Astrocyte (in vitro differentiated cells and primary cell): ENCODE results near the gene ITFG1. TPM values are rescaled to one million over a fixed set of nuclear protein-coding genes. Genes with fewer than 3 reads are reported as not detected.

Source experiments
- DNase-seq: peaks from one replicate; pipeline ENCODE4 v3.0.0-alpha.2; 2010; ENCODE audit warnings: low read depth
- FAIRE-seq: peaks from 2 replicates; lab custom pipeline; 2011; peaks lifted over from hg19 to GRCh38; lab: Jason Lieb, UNC
- H2AFZ ChIP-seq: 2 replicates; pipeline ENCODE4 v1.6.0; 2012; ENCODE audit warnings: low read depth, low read length, inconsistent platforms
- H3K27ac ChIP-seq: 2 replicates; pipeline ENCODE4 v1.5.1; 2011; ENCODE audit warnings: low read depth, low read length, inconsistent platforms
- H3K27me3 ChIP-seq: 2 replicates; pipeline ENCODE4 v1.6.0; 2011; ENCODE audit warnings: low read length, inconsistent platforms; ENCODE audit not compliant: insufficient read depth
- H3K36me3 ChIP-seq: 2 replicates; pipeline ENCODE4 v1.5.1; 2011; ENCODE audit warnings: low read length, inconsistent platforms; ENCODE audit not compliant: insufficient read depth
- H3K4me1 ChIP-seq: 2 replicates; pipeline ENCODE4 v1.5.1; 2011; ENCODE audit warnings: low read length, inconsistent platforms; ENCODE audit not compliant: insufficient read depth
- H3K4me2 ChIP-seq: 2 replicates; pipeline ENCODE4 v1.6.0; 2012; ENCODE audit warnings: low read length, inconsistent platforms
- H3K4me3 ChIP-seq: 2 replicates; pipeline ENCODE4 v1.5.1; 2011; ENCODE audit warnings: low read depth, mild to moderate bottlenecking, low read length, inconsistent platforms; ENCODE audit not compliant: insufficient read depth
- H3K79me2 ChIP-seq: 2 replicates; pipeline ENCODE4 v1.6.0; 2012; ENCODE audit warnings: mild to moderate bottlenecking, low read length, inconsistent platforms; ENCODE audit not compliant: insufficient read depth
- H3K9ac ChIP-seq: 2 replicates; pipeline ENCODE4 v1.6.0; 2012; ENCODE audit warnings: mild to moderate bottlenecking, low read length, inconsistent platforms
- H3K9me3 ChIP-seq: 2 replicates; pipeline ENCODE4 v1.5.1; 2012; ENCODE audit warnings: low read depth, mild to moderate bottlenecking, low read length, inconsistent platforms; ENCODE audit not compliant: insufficient read depth
- H4K20me1 ChIP-seq: 2 replicates; pipeline ENCODE4 v1.6.0; 2012; ENCODE audit warnings: low read length, inconsistent platforms; ENCODE audit not compliant: insufficient read depth
- H3K27ac Mint-ChIP-seq: one replicate; pipeline ENCODE4 v1.8.0; 2021; ENCODE audit warnings: mild to moderate bottlenecking, mixed read lengths; ENCODE audit not compliant: unreplicated experiment
- H3K27me3 Mint-ChIP-seq: one replicate; pipeline ENCODE4 v1.8.0; 2021; ENCODE audit warnings: low read depth, mixed read lengths; ENCODE audit not compliant: unreplicated experiment
- H3K36me3 Mint-ChIP-seq: one replicate; pipeline ENCODE4 v1.8.0; 2021; ENCODE audit warnings: low read depth, mixed read lengths; ENCODE audit not compliant: unreplicated experiment
- H3K4me1 Mint-ChIP-seq: one replicate; pipeline ENCODE4 v1.8.0; 2021; ENCODE audit warnings: low read depth, mixed read lengths; ENCODE audit not compliant: unreplicated experiment
- H3K4me3 Mint-ChIP-seq: one replicate; pipeline ENCODE4 v1.8.0; 2021; ENCODE audit warnings: mild to moderate bottlenecking, moderate library complexity, mixed read lengths; ENCODE audit not compliant: unreplicated experiment
- H3K9me3 Mint-ChIP-seq: one replicate; pipeline ENCODE4 v1.8.0; 2021; ENCODE audit warnings: mild to moderate bottlenecking, mixed read lengths; ENCODE audit not compliant: unreplicated experiment
- EZH2 ChIP-seq: IDR thresholded peaks from 2 replicates; pipeline ENCODE4 v1.6.1; 2012; ENCODE audit warnings: mild to moderate bottlenecking, low read length, inconsistent platforms; ENCODE audit not compliant: insufficient read depth
- total RNA-seq: library from RNA; stranded (reverse); gene quantifications from 2 replicates; pipeline ENCODE4 v1.2.1, GENCODE V29; 2021
- TF ChIP-seq, protein P1 (sequence below): IDR thresholded peaks from 2 replicates; pipeline ENCODE4 v1.5.1; 2011; ENCODE audit warnings: low read depth, mild to moderate bottlenecking, inconsistent platforms, low read length, moderate library complexity; ENCODE audit not compliant: insufficient read depth

ITFG1 gene
- total RNA-seq, 1 donor from 2014 or later: 52.7 TPM

DNA sequence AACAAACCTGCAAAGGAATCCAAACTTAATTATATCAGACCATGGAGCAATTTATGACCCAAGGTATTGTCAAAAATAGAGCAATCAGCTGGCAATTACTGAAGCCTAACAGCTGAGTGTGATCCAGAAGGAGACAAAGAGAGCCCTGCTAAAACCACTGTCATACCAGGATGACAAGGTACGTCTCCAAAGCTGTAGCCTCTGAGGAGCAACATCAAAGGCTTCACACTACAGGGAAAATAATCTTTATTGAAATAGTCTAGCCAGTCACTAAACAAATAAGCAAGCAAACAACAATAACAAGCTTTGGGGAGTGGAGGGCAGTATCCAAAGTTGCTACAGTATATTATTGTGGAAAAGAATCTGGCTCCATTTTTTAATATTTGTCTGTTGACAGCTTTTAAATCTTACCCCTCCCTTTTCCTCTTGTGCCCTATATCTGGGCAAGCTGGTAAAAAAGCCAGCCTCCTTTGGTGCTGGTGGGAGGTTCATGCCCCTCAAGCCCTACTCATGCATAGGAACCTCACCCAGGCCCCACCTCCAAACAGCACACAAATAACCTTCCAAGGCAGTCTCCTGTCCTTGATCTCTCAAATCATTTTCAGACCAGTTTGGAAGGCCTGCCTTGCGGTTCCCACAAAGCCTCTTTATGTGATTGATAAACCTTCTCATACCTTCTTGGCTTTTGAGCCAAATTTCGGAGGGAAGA, 73.7 kb downstream of the ITFG1 start:
- no peaks in the 10 kb centered on the region for H3K79me2 ChIP-seq
- FAIRE-seq (no peak), DNase-seq (no peak)
- H2AFZ ChIP-seq: no peak overlapping the region
- H3K9ac ChIP-seq: no peak overlapping the region
- H3K4me3 ChIP-seq: no peak overlapping the region
- H3K27ac ChIP-seq: no peak overlapping the region
- Mint-ChIP-seq H3K4me3 (no peak overlapping the region), H3K27me3 (no peaks in the 10 kb centered on the region), H3K27ac (no peak overlapping the region), H3K9me3 (no peaks in the 10 kb centered on the region), H3K36me3 (peaks cover 5% of the 10 kb centered on the region), H3K4me1 (peaks cover 11% of the 10 kb centered on the region)
- no peak overlapping the region for H3K4me2 ChIP-seq
- TF ChIP-seq EZH2: no peak
- TF ChIP-seq, protein P1, sequence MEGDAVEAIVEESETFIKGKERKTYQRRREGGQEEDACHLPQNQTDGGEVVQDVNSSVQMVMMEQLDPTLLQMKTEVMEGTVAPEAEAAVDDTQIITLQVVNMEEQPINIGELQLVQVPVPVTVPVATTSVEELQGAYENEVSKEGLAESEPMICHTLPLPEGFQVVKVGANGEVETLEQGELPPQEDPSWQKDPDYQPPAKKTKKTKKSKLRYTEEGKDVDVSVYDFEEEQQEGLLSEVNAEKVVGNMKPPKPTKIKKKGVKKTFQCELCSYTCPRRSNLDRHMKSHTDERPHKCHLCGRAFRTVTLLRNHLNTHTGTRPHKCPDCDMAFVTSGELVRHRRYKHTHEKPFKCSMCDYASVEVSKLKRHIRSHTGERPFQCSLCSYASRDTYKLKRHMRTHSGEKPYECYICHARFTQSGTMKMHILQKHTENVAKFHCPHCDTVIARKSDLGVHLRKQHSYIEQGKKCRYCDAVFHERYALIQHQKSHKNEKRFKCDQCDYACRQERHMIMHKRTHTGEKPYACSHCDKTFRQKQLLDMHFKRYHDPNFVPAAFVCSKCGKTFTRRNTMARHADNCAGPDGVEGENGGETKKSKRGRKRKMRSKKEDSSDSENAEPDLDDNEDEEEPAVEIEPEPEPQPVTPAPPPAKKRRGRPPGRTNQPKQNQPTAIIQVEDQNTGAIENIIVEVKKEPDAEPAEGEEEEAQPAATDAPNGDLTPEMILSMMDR: no peak
- H3K4me1 ChIP-seq: no peaks in the 10 kb centered on the region
- H3K27me3 ChIP-seq: no peaks in the 10 kb centered on the region
- no peaks in the 10 kb centered on the region for H3K9me3 ChIP-seq
- no peaks in the 10 kb centered on the region for H3K36me3 ChIP-seq
- H4K20me1 ChIP-seq: no peaks in the 10 kb centered on the region

DNA sequence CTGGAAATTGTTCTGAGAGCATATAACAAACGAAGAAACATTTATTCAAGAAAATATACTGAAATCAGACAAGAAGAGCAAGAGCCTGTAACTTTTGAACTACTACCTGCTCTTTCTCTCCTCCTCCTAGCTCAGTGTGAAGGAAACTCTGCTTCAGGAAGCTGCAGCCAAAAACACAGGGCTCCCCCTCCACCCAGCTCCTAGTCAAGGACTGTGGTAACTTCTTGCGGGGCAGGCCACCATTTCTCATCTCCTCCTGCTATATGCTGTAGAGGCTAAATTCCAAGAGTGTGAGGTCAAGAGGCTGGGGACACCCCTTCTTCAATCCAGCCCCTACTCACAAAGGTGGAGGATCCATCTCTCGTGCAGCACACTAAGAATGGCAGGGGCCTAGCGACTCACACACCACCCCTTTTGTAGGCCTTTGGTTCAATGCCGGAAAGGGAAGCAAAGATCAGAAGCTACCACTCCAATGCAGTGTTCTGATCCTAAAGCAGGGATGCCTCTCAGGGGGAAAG, 74.6 kb downstream of the ITFG1 start:
- Histone ChIP-seq H3K9me3 (no peaks in the 10 kb centered on the region), H3K4me3 (no peak overlapping the region), H3K27ac (no peak overlapping the region), H4K20me1 (no peaks in the 10 kb centered on the region), H2AFZ (no peak overlapping the region), H3K4me2 (no peak overlapping the region), H3K36me3 (no peaks in the 10 kb centered on the region), H3K9ac (no peak overlapping the region), H3K27me3 (no peaks in the 10 kb centered on the region), H3K4me1 (no peaks in the 10 kb centered on the region), H3K79me2 (no peaks in the 10 kb centered on the region)
- Mint-ChIP-seq H3K4me1 (peaks cover 8% of the 10 kb centered on the region), H3K36me3 (peaks cover 5% of the 10 kb centered on the region), H3K9me3 (no peaks in the 10 kb centered on the region), H3K27ac (no peak overlapping the region), H3K4me3 (no peak overlapping the region), H3K27me3 (no peaks in the 10 kb centered on the region)
- TF ChIP-seq, protein P1: no peak
- no peak for TF ChIP-seq EZH2
- FAIRE-seq (no peak), DNase-seq (no peak)

DNA sequence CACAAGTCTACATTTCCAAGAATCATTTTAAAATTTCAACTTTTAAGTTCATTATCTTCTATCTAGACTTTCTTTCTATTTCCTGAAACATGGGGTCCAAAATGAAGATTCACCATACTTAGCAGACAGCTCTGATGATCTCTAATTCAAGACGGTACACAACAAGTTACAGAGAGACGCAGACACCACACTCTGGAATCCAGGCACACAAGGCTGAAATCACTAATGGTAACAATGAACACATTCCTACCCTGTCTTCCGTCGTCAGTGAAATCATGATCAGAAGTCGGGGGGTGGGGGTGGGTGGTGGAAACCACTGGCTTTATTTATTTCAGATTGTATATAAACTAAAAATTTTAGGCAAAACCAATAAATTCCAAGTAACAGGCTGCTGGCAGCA, 78.5 kb downstream of the ITFG1 start:
- H3K36me3 ChIP-seq: no peaks in the 10 kb centered on the region
- H3K4me3 ChIP-seq: no peak overlapping the region
- peaks cover 8% of the 10 kb centered on the region for H3K4me1 Mint-ChIP-seq
- H3K4me3 Mint-ChIP-seq: no peak overlapping the region
- FAIRE-seq (no peak), DNase-seq (no peak)
- no peaks in the 10 kb centered on the region for H3K9me3 Mint-ChIP-seq
- no peaks in the 10 kb centered on the region for H3K9me3 ChIP-seq
- no peak overlapping the region for H2AFZ ChIP-seq
- peaks cover 1% of the 10 kb centered on the region for H3K4me1 ChIP-seq
- TF ChIP-seq EZH2: no peak
- TF ChIP-seq, protein P1: no peak
- no peaks in the 10 kb centered on the region for H3K27me3 ChIP-seq
- no peaks in the 10 kb centered on the region for H3K27me3 Mint-ChIP-seq
- no peak overlapping the region for H3K27ac ChIP-seq
- no peaks in the 10 kb centered on the region for H4K20me1 ChIP-seq
- no peak overlapping the region for H3K27ac Mint-ChIP-seq
- H3K9ac ChIP-seq: no peak overlapping the region
- no peaks in the 10 kb centered on the region for H3K36me3 Mint-ChIP-seq
- no peak overlapping the region for H3K4me2 ChIP-seq
- H3K79me2 ChIP-seq: no peaks in the 10 kb centered on the region
